Keratinocyte (primary cell): ENCODE results near the gene AHCTF1. TPM values are rescaled to one million over a fixed set of nuclear protein-coding genes. Genes with fewer than 3 reads are reported as not detected.

Experiments
- DNase-seq: peaks from one replicate; pipeline ENCODE4 v3.0.0-alpha.2; 2011; ENCODE audit warnings: low read depth, missing footprints, low spot score
- FAIRE-seq: peaks from 2 replicates; lab custom pipeline; 2011; peaks lifted over from hg19 to GRCh38; lab: Jason Lieb, UNC
- H2AFZ ChIP-seq: 2 replicates; pipeline ENCODE4 v1.6.0; 2012; ENCODE audit warnings: low read length, control low read depth, inconsistent platforms; ENCODE audit not compliant: control insufficient read depth
- H3K27ac ChIP-seq: 2 replicates; pipeline ENCODE4 v1.5.1; 2011; ENCODE audit warnings: low read length; ENCODE audit not compliant: control insufficient read depth, insufficient read depth
- H3K27me3 ChIP-seq: 3 replicates; pipeline ENCODE4 v1.6.0; 2011; ENCODE audit warnings: low read length; ENCODE audit not compliant: control insufficient read depth, insufficient read depth; ENCODE audit errors: extremely low read depth
- H3K36me3 ChIP-seq, 2 experiments: 2 replicates in 1 of 2; 3 replicates in 1 of 2; pipeline ENCODE4 v1.5.1; 2011; ENCODE audit warnings: low read length in 2 of 2, mild to moderate bottlenecking in 1 of 2; ENCODE audit not compliant: control insufficient read depth in 2 of 2, insufficient read depth in 2 of 2; ENCODE audit errors: extremely low read depth in 1 of 2
- H3K4me1 ChIP-seq: 3 replicates; pipeline ENCODE4 v1.5.1; 2011; ENCODE audit warnings: low read length; ENCODE audit not compliant: control insufficient read depth, insufficient read depth; ENCODE audit errors: extremely low read depth
- H3K4me2 ChIP-seq: 3 replicates; pipeline ENCODE4 v1.6.0; 2011; ENCODE audit warnings: low read depth, low read length; ENCODE audit not compliant: control insufficient read depth, insufficient read depth; ENCODE audit errors: extremely low read depth
- H3K4me3 ChIP-seq, 3 experiments: fragments of 200-600 bp in 1 of 3; sonication (generic) in 1 of 3; 2 replicates in 2 of 3; 3 replicates in 1 of 3; pipeline ENCODE4 v1.5.1; 2011 to 2016; ENCODE audit warnings: low read length in 3 of 3, mild to moderate bottlenecking in 3 of 3, control low read depth in 2 of 3, inconsistent platforms in 1 of 3, low read depth in 1 of 3, mixed read lengths in 1 of 3, mixed run types in 1 of 3, moderate library complexity in 1 of 3; ENCODE audit not compliant: control insufficient read depth in 2 of 3, insufficient read depth in 2 of 3; ENCODE audit errors: extremely low read depth in 1 of 3
- H3K79me2 ChIP-seq: 2 replicates; pipeline ENCODE4 v1.6.0; 2012; ENCODE audit warnings: low read length; ENCODE audit not compliant: control insufficient read depth, insufficient read depth
- H3K9ac ChIP-seq: 3 replicates; pipeline ENCODE4 v1.6.0; 2011; ENCODE audit warnings: low read length; ENCODE audit not compliant: control insufficient read depth, insufficient read depth; ENCODE audit errors: extremely low read depth
- H3K9me1 ChIP-seq: 3 replicates; pipeline ENCODE4 v1.6.0; 2011; ENCODE audit warnings: low read length; ENCODE audit not compliant: control insufficient read depth, insufficient read depth; ENCODE audit errors: extremely low read depth
- H3K9me3 ChIP-seq: 2 replicates; pipeline ENCODE4 v1.5.1; 2012; ENCODE audit warnings: low read depth, low read length; ENCODE audit not compliant: control insufficient read depth
- H4K20me1 ChIP-seq: 3 replicates; pipeline ENCODE4 v1.6.0; 2011; ENCODE audit warnings: low read length; ENCODE audit not compliant: control insufficient read depth, insufficient read depth; ENCODE audit errors: extremely low read depth
- EZH2 ChIP-seq: IDR thresholded peaks from one replicate; pipeline ENCODE4 v1.6.1; 2012; ENCODE audit warnings: inconsistent platforms, mild to moderate bottlenecking, low read length, moderate library complexity
- dilution Hi-C: fragments of 300-500 bp; cut with MboI; formaldehyde crosslinking; loops from one replicate; pipeline ENCODE4 v1.7.0; 2020; ENCODE audit warnings: low sequenced_read_pairs; ENCODE audit not compliant: extremely low pct_ligation_motif_present
- polyA plus RNA-seq, 5 experiments: library from polyadenylated mRNA; depleted of rRNA in 3 of 5; stranded (reverse) in 3 of 5; stranded (forward) in 1 of 5; unstranded in 1 of 5; fragments of >200 nt; gene quantifications; 1 replicate in 1 of 5; 2 replicates in 3 of 5; 3 replicates in 1 of 5; pipeline versions ENCODE4 v1.2.1 to v1.2.3, GENCODE V29; 2011 to 2012; ENCODE audit warnings: missing spikeins in 2 of 5, low read depth in 1 of 5, low replicate concordance in 1 of 5
- TF ChIP-seq, protein P1 (sequence below), 3 experiments: IDR thresholded peaks in 1 of 3; conservative IDR thresholded peaks in 1 of 3; optimal IDR thresholded peaks in 1 of 3; 2 replicates in 2 of 3; 3 replicates in 1 of 3; pipeline versions ENCODE3 to v1.5.1; 2011; ENCODE audit warnings: low read length in 3 of 3, mild to moderate bottlenecking in 3 of 3, moderate library complexity in 2 of 3, control low read depth in 1 of 3, inconsistent platforms in 1 of 3; ENCODE audit not compliant: insufficient read depth in 2 of 3; ENCODE audit errors: extremely low read depth in 1 of 3

Gene AHCTF1
- polyA plus RNA-seq, 1 donor (not counting 4 experiments of a cell fraction or from before 2014, with no cell fraction given): 22.2 TPM

DNA sequence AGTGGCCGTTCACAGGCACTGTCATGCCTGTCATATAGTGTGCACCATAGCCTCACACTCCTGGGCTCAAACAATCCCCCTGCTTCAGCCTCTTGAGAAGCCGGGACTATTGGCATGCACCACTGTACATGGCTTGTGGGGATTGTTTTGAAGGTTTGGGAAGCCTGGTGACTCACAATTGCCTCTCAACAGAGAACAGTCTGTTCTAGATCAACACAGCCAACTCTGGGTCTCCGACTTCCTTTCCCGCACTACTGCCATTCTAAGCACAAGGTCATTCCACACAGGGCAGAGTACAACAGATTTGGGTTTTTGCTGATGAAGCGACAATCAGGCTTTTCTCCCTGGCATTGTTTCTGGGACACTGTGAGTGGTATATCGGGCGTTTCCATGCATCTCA is 15.5 kb upstream of the AHCTF1 start:
- no peak overlapping the region for H3K27ac ChIP-seq
- no peak for FAIRE-seq
- no peak overlapping the region for H3K4me2 ChIP-seq

DNA sequence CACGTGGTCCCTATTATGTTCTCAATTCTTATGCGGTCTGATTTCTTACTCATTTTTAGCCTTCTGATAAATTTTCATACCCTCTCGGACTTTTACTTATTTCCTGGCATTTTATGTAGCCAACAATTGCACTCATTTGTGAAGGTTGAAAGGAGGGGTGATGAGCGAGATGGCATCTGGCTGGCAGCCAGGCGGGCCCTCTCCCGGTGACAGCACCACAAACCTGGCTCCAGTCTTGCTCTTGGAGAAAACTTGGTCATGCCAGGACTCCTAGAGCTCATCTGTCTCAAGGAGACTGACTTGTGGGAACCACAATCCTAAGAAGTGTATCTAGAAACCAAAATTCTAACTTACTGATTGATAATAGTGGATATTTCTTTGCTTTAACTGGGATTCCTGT is 14.6 kb upstream of the AHCTF1 start:
- TF ChIP-seq, protein P1, sequence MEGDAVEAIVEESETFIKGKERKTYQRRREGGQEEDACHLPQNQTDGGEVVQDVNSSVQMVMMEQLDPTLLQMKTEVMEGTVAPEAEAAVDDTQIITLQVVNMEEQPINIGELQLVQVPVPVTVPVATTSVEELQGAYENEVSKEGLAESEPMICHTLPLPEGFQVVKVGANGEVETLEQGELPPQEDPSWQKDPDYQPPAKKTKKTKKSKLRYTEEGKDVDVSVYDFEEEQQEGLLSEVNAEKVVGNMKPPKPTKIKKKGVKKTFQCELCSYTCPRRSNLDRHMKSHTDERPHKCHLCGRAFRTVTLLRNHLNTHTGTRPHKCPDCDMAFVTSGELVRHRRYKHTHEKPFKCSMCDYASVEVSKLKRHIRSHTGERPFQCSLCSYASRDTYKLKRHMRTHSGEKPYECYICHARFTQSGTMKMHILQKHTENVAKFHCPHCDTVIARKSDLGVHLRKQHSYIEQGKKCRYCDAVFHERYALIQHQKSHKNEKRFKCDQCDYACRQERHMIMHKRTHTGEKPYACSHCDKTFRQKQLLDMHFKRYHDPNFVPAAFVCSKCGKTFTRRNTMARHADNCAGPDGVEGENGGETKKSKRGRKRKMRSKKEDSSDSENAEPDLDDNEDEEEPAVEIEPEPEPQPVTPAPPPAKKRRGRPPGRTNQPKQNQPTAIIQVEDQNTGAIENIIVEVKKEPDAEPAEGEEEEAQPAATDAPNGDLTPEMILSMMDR (optimal IDR thresholded peaks at IDR 0.05 in 1 of 3, IDR thresholded peaks at IDR 0.05 in 1 of 3, conservative IDR thresholded peaks at IDR 0.05 in 1 of 3; ENCODE audit: extremely low read depth in 1 of 3, insufficient read depth in 2 of 3, low read length in 3 of 3): no peak
- Histone ChIP-seq H2AFZ (no peak overlapping the region), H4K20me1 (no peaks in the 10 kb centered on the region), H3K27me3 (no peaks in the 10 kb centered on the region), H3K9me1 (no peaks in the 10 kb centered on the region), H3K9ac (no peak overlapping the region), H3K4me2 (no peak overlapping the region), H3K36me3 (no peaks in the 10 kb centered on the region), H3K4me3 (no peak overlapping the region), H3K27ac (no peak overlapping the region), H3K9me3 (no peaks in the 10 kb centered on the region), H3K4me1 (no peaks in the 10 kb centered on the region), H3K79me2 (no peaks in the 10 kb centered on the region)
- FAIRE-seq: no peak
- dilution Hi-C loops: no loop called here
- no peak for DNase-seq

More for the DNA sequence above, 15.5 kb upstream of the AHCTF1 start:
- H3K27me3 ChIP-seq: no peaks in the 10 kb centered on the region
- H3K9me3 ChIP-seq: no peaks in the 10 kb centered on the region
- no peaks in the 10 kb centered on the region for H3K4me1 ChIP-seq
- no peak overlapping the region for H3K9ac ChIP-seq
- H3K9me1 ChIP-seq: no peaks in the 10 kb centered on the region
- H4K20me1 ChIP-seq: no peaks in the 10 kb centered on the region
- H3K36me3 ChIP-seq: no peaks in the 10 kb centered on the region
- no peak overlapping the region for H3K4me3 ChIP-seq
- H3K79me2 ChIP-seq: no peaks in the 10 kb centered on the region
- TF ChIP-seq EZH2: no peak
- TF ChIP-seq, protein P1 (optimal IDR thresholded peaks at IDR 0.05 in 1 of 3, IDR thresholded peaks at IDR 0.05 in 1 of 3, conservative IDR thresholded peaks at IDR 0.05 in 1 of 3; ENCODE audit: extremely low read depth in 1 of 3, insufficient read depth in 2 of 3, low read length in 3 of 3): no peak
- dilution Hi-C loops: no loop called here
- H2AFZ ChIP-seq: no peak overlapping the region
- DNase-seq: no peak
